GM21619 (cell line): ENCODE results near the gene RAB1A.

Experiments used
- ATAC-seq: cut with Tn5 transposase; IDR thresholded peaks from one replicate; pipeline ENCODE4 v1.9.1; 2021; ENCODE audit not compliant: unreplicated experiment

Gene RAB1A

DNA sequence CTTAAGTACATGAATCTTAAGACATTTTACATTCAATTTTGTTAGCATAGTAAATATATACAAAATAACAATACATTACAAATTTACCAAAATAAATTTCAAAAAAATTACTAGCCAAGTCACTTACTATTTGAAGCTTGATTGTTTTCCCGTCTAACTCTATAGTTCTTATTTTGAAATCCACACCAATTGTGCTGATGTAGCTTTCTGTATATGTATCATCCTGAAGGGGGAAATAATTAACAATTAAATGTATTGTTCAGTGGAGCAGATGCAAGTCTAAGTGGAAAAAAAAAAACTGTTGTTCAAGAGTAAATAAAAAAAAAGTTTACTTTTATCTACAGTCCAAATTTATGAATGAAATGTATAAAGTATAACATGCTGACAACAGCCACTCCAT lies 32.1 kb downstream of the RAB1A start:
- no peak for ATAC-seq

DNA sequence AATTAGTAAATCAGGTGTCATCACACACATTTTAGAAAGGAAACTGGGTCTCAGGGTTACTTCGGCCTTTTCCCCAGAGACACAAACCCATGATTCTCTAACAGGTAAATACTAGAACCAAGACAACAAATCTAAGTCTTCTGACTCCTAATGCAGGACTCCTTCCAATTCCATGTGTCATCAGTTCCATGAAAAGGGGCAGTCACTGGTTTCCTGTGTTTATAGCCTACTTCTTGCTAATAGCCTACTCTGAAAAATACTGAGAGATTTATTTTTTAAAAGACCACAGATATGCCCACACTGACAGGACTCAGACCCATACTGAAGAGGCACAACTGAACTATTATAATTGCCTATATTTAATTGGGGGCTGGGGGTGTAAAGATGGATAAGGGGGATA lies 33.0 kb downstream of the RAB1A start:
- ATAC-seq: no peak

DNA sequence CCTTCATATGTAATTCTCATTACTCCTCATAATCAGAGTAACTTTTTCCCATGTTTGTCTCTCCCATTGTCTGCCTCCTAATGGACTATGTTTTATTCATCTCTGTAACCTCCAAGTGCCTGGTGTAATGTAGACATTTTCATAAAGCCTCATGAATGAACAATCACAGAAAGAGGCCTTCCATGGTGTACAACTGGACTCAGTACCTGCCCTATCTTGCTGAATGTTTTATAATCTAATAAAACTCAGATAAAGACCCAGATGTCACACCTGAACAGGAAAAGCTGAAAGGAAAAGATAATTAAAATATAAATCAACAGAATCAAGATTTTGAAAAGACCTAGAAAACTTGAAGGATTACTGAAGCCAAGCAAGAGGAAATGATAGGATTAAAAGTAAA lies 36.7 kb downstream of the RAB1A start:
- no peak for ATAC-seq

DNA sequence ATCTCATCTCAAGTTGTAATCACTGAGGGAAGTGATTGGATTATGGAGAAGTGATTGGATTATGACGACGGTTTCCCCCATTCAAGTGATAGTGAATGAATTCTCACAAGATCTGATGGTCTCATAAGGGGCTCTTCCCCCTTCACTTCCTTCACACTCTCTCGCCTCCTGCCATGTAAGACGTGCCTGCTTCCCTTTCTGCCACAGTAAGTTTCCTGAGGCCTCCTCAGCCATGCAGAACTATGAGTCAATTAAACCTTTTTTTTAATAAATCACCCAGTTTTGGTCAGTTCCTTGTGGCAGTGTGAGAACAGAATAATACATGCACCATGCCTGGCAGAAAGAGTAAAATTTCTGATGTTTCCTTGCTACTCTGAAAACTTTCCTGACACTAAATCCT lies 37.1 kb downstream of the RAB1A start:
- ATAC-seq: no peak

DNA sequence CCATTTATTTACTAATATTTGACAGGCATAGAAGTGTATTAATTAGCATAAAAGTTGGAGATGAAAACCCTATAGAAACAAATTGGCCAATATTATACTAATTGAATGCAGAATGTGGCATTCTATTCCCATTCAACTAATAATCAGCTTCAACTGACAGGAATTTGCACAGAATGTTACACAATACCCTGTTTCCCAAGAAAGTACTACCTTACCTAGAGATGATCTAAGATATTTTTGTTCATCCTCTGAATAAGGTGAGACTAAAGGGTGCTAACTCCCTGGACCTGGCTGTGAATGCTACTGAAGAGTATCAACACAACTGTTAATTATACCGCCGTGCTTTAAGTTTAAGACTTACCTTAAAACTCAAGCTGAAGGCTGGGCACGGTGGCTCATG lies 44.8 kb downstream of the RAB1A start:
- no peak for ATAC-seq

DNA sequence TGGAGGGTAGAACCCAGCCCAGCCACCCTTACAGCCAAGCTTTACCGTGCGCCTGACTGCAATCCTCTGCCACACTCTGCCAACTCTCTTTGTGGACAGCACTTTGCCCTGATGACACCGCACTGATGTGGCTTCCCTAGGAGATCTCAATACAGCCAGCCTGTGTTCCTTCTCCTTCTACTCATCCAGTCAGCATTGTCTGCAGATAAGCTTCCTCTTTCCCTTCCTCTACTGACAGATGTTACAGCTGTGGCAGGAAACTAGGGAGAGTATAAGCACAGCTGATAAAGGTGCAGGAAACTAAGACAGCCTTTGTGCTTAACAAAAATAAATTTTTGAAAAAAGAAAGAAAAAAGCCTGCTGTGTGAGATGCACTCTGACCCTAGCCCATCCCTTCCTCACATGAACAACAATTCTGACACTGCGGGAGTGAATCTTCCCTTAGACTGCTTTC lies 48.6 kb downstream of the RAB1A start:
- no peak for ATAC-seq

DNA sequence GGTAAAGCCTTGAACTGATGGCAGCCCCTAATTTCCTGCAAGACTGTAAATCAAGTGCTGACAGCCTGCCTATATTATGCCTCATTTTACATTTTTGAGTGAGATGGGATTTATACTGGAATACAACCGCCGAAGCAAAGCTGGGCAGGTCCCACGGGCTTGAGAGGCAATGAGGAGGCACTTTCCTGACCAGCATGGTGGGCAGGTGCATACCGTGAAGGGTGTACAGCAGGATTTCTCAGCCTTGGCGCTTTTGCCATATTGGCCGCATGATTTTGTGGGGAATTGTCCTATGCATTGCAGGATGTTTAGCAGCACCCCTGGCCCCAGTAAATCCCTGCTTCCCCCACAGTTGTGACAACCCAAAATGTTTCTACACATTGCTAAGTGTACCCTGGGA lies 50.9 kb downstream of the RAB1A start:
- no peak for ATAC-seq

DNA sequence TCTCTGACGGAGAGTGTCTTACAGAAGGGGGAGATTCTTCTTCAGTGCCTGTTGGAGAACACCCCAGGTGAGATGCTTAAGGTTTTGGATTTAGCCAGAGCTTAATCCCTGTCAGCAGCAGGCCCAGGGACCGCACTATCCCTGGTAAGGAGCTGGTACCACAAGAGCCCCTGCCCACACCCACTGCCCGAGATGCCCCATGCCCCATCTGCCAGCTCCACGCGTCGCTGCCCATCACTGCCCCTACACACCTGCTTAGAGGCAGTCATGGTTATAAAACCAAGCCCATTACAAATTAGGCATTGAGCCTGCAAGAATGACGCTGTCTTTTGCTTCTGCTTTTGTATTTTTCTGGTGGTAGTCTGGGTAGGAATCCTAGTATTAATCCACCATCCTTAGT lies 52.0 kb downstream of the RAB1A start:
- no peak for ATAC-seq

DNA sequence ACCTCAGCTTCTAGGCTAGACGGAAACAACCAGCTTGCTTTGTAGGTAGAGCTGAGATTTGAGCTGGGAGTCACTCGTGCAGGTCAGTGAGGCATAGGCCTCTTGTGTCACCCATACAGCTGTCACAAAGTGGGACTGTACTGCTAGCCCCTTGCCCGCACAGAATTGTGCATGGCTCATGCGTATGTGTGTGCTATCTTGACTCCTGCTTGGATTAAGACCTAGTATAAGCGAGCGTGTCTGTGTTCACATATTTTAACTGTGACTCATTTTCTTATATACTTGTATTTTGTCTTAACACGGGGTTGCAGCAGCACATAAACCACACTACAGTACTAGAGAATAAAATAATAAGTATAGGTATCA lies 53.6 kb downstream of the RAB1A start:
- ATAC-seq: no peak

DNA sequence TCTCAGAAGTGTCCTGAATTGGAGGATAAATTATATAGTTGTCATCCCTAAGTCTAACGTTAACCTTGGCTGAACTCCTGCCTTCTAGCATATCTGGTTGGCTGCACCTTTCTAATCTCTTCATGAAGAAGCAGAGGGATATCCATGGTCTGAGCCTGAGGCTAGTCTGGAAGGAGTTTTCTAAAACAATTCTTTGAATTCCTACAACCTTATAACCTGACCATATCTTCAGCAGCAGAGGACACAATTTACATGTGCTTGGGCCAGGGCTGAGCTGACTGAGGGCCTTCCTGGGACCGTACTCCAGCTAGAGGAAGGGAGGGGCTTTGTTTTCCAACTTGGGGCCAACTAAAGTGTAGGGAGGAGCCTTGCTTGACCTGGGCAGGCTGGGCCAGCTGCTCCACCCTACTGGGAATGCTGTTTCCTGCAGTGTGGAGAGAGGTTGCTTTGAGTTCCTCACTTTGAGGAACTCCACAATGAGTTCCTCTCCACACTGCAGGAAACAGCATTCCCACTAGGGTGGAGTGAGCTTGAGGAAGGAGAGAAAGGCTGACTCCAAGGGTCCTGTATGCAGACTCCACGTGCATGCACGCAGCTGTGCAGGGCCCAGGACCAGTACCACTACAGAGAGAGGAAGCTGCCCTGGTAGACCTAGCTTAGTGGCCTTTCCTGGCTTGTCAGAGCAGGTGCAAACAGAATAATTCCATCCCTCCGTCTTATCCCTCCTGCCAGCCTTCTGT lies 54.1 kb downstream of the RAB1A start:
- no peak for ATAC-seq

DNA sequence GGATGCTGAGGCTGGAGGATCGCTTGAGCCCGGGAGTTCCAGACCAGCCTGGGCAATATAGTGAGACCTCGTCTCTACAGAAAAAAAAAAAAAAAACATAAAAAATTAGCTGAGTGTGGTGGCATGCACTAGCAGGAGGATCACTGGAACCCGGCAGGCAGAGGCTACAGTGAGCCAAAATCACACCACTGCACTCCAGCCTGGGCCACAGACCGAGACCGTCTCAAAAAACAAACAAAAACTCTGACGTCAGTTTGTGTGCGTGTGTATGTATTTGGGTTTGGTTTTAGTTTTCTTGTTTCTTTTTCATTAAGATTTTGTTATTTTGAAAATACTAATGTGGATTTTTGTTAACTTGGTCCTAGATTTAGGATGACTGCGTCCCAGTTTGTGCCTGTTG lies 54.7 kb downstream of the RAB1A start:
- ATAC-seq: no peak

DNA sequence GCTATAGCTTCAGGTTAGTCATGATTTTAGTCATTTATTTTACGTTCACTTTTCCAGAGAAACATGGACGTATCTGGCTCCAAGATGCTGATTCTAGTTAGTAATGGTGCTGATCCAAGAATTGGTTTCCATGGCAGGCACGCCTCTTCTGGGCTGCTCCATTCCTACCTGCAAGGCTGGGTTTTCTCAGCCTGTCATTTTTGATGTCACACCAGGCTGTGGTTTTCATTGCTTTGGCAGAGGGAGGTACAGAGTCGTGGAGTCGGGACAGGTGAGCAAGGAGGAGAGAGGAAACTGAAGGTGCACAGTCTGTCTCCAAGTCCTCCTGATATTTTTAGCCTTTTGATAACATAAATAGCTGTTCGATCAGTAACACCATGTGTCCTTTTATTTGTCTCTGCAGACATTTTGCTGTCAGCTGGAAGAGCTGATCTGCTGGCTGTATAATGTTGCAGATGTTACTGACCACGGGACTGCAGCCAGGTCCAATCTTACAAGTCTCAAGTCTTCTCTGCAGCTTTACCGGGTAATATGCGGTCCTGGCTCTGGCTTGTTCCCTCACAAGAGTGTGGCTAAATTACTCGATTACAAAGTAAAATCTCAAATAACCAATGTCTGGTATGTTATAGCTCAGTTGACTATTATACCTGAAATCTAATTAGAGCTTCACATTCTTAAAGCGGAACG lies 55.9 kb downstream of the RAB1A start:
- ATAC-seq: no peak

DNA sequence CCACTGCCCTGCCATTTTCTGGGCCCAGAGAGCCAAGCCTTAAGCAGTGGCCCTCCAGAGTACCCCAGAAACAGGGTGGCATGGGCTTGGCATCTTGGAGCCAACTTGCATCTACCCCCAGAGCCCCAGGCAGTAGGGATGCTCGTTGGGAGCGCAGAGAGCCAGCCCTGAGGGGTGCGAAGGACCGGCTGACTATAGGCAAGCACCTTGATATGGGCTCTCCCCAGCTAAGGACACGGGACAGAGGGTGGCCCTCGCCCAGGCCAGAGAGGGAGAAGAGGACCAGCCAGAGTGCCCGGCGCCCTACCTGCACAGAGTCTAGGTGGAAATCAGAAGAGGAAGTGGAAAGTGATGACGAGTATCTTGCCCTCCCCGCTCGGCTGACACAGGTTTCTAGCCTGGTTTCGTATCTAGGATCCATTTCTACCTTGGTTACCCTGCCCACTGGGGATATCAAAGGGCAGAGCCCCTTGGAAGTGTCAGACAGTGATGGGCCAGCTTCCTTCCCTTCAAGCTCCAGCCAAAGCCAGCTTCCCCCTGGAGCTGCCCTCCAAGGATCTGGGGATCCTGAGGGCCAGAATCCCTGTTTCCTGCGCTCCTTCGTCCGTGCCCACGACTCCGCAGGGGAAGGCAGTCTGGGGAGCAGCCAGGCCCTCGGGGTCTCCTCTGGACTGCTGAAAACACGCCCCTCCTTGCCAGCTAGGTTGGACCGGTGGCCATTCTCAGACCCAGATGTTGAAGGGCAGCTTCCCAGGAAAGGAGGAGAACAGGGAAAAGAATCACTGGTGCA lies 57.5 kb downstream of the RAB1A start:
- ATAC-seq: no peak

DNA sequence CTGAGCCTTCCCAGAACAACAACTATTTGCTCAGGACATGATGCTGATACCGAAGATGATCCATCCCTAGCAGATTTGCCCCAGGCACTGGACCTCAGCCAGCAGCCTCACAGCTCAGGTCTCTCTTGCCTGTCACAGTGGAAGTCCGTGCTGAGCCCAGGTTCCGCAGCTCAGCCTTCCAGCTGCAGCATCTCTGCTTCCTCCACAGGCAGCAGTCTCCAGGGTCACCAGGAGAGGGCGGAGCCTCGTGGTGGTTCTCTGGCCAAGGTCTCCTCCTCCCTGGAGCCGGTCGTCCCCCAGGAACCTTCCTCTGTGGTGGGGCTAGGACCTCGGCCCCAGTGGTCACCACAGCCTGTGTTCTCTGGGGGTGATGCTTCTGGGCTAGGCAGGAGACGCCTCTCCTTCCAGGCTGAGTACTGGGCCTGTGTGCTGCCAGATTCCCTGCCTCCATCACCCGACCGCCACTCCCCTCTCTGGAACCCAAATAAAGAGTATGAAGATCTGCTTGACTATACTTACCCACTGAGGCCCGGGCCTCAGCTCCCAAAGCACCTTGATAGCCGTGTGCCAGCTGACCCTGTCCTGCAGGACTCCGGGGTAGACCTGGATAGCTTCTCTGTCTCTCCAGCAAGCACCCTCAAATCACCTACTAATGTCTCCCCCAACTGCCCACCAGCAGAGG lies 58.3 kb downstream of the RAB1A start:
- ATAC-seq: no peak

DNA sequence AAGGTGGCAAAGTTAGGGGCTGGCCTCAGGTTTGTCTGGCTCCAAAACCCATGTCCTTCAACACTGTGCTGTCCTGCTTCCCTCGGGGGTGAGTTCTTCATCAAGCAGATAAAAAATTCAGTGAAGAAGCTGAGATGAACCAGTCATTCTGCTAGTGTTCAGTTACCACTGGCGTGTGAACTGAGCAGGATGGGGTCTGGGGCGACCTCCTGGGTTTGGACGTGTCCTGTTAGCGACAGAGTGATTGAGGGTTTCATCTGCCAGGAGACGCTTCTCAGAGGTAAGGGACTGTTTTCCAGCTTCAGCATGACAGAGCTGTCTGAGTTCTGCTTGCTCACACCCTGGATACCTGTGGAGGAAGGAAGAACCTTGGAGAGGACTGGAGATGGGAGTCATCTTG lies 59.0 kb downstream of the RAB1A start:
- no peak for ATAC-seq

DNA sequence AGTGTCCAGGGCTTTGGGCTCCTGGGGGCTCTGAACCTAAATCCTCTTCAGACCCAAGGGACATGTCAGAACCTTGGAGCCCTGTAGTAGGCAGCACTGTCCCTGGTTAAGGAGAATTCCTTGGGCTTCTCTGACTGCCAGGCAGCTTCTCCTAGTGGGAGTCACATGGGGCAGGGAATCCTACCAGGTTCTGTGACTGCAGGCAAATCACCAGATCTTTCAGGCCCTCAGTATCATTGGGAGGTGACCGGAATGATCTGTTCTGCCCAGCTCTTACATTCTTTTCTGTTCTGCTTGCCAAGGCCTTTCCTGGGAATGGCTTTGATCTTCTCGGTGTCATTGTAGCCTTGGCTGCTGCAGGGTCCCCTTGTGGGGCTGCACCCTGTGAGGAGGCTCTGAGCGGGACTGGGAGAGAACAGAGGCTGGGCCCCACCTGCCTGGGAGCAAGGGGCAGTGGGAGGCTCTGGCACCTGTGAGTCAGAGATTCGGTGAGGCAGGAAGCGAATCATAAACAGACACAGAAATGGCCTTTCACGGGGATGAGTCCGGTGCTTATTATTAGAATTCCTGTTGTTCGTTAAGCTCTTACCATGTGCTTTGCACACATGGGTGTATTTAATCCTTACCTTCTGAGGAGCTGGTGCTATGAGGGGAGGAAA lies 59.6 kb downstream of the RAB1A start:
- no peak for ATAC-seq

DNA sequence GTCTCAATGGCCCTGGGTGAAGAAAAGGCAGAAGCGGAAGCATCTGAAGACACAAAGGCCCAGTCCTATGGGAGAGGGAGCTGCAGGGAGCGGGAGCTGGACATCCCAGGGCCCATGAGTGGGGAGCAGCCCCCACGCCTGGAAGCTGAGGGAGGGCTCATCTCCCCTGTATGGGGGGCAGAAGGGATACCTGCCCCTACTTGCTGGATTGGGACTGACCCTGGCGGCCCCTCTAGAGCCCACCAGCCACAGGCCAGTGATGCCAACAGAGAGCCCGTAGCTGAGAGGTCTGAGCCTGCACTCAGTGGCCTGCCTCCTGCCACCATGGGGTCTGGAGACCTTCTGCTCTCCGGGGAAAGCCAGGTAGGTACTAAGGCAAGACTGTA lies 60.5 kb downstream of the RAB1A start:
- ATAC-seq: no peak

DNA sequence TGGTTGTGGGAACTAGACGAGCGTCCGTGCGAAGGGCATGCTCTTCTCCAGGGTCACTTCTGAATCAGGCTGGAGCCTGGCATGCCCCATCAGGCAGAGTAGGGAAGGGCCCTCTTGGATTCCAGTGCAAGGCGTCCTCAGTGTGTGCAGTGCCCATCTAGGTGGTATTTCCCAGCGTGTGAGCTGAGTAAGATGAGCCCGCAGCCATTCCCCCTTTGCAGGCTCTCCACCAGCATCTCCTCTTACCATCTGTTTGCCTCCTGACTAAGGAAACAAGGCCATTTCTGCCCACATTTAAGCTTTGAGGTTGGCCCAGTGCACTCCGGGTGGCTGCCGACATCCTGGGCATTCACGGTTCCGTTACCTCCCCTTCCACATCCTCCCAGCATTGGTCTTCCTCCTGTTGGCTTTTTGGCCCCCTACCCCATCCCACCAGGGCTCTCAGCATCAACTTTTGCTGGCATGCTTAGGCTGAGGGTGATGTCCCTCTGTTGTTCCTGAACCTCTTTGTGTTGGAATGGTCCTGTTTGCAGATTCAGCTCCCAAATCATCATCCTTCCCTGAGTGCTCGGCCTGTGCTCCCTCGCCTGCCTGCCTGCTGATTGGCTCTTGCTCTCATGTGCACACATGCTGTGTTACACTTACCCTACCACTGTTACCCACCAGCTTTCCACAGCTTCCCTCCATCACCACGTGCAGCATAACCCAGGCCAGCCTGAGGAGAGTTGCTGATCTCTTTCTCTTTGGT lies 61.9 kb downstream of the RAB1A start:
- no peak for ATAC-seq

DNA sequence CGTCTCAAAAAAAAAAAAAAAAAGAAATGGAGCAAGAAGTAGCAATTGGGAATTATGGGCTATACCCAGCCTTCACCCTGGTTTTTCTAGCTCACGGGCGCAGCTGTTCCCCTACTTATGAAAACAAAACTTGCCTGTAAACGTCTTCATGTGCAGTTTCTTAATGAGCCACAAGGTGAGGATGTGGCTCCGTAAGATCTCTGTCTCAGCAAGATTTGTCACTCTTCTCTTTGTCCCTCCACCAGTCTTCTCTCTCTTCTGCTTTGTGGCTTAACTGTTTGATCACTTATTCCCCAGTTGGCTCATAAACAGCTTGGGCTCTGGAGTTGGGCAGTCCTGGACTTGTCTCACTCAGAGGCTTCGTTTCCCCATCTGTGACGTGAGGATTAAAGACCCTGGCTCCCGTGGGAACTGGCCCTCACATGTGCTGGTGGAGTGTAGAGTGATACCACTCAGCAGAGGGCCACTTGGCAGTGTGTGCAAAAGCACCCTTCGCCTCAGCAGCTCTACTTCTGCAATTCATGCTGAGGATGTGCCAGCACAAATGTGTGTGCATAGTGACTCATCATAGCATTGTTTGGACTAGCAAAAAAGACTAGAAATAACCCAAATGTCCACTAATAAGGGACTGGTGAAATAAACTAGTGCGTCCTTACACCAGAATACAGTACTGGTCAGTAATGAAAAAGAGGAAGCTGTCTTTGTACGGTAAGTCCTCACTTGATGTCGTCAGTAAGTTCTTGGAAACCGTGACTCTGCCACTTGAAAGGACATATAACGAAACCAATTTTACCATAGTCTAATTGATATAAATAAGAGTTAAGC lies 65.0 kb downstream of the RAB1A start:
- peak; percentile 77 for ATAC-seq
